SK-N-SH treated with all-trans-retinoic acid at 6 μM for 48 hours (cell line): ENCODE results near the gene RERE.

Source experiments
- ATAC-seq: fragments of 200-7000 bp; cut with Tn5 transposase; 3 replicates; pipeline ENCODE4 v1.9.1; 2020; ENCODE audit warnings: mild to moderate bottlenecking, moderate library complexity
- ARNTL ChIP-seq: fragments of 450-650 bp; formaldehyde crosslinking; IDR thresholded peaks from 2 replicates; pipeline ENCODE4 v1.5.0; 2020; ENCODE audit warnings: low read depth, mild to moderate bottlenecking, moderate library complexity, borderline replicate concordance
- BACH2 ChIP-seq: fragments of 250-450 bp; sonication (Bioruptor Pico); IDR thresholded peaks from 2 replicates; pipeline ENCODE4 v1.9.0; 2021; ENCODE audit warnings: mild to moderate bottlenecking, borderline replicate concordance
- CREB5 ChIP-seq: fragments of 250-450 bp; sonication (Bioruptor Pico); IDR thresholded peaks from 2 replicates; pipeline ENCODE4 v1.5.1; 2020; ENCODE audit warnings: low read depth, mild to moderate bottlenecking, moderate library complexity
- CSDC2 ChIP-seq: fragments of 250-450 bp; sonication (Bioruptor Pico); IDR thresholded peaks from 2 replicates; pipeline ENCODE4 v1.5.0; 2020; ENCODE audit warnings: mild to moderate bottlenecking, moderate library complexity
- CSRNP3 ChIP-seq: fragments of 250-450 bp; sonication (Bioruptor Pico); IDR thresholded peaks from 2 replicates; pipeline ENCODE4 v1.5.1; 2021; ENCODE audit warnings: mild to moderate bottlenecking, moderate library complexity
- ESRRG ChIP-seq: fragments of 250-450 bp; sonication (Bioruptor Pico); IDR thresholded peaks from 2 replicates; pipeline ENCODE4 v1.6.1; 2021; ENCODE audit warnings: mild to moderate bottlenecking
- GLIS3 ChIP-seq: fragments of 250-450 bp; sonication (Bioruptor Pico); IDR thresholded peaks from 2 replicates; pipeline ENCODE4 v1.5.0; 2020; ENCODE audit warnings: mild to moderate bottlenecking, moderate library complexity
- ISL1 ChIP-seq: fragments of 250-450 bp; sonication (Bioruptor Pico); IDR thresholded peaks from 2 replicates; pipeline ENCODE4 v2.1.2; 2022; ENCODE audit warnings: mild to moderate bottlenecking, moderate library complexity
- OSR1 ChIP-seq: fragments of 250-450 bp; sonication (Bioruptor Pico); IDR thresholded peaks from 2 replicates; pipeline ENCODE4 v1.8.0; 2022; ENCODE audit warnings: moderate library complexity, mild to moderate bottlenecking, inconsistent platforms
- PATZ1 ChIP-seq: fragments of 250-450 bp; sonication (Bioruptor Pico); IDR thresholded peaks from 2 replicates; pipeline ENCODE4 v1.8.0; 2020; ENCODE audit warnings: mild to moderate bottlenecking, moderate library complexity, borderline replicate concordance
- POU6F1 ChIP-seq: fragments of 250-450 bp; sonication (Bioruptor Pico); IDR thresholded peaks from 2 replicates; pipeline ENCODE4 v1.8.0; 2021; ENCODE audit warnings: low read depth, mild to moderate bottlenecking, moderate library complexity, borderline replicate concordance
- PPARA ChIP-seq: fragments of 250-450 bp; sonication (Bioruptor Pico); IDR thresholded peaks from 2 replicates; pipeline ENCODE4 v1.5.0; 2020; ENCODE audit warnings: mild to moderate bottlenecking, borderline replicate concordance
- RARB ChIP-seq: fragments of 250-450 bp; sonication (Bioruptor Pico); IDR thresholded peaks from 2 replicates; pipeline ENCODE4 v1.8.0; 2021; ENCODE audit warnings: mild to moderate bottlenecking, moderate library complexity
- TCF4 ChIP-seq: fragments of 250-450 bp; sonication (Bioruptor Pico); IDR thresholded peaks from 2 replicates; pipeline ENCODE4 v1.8.0; 2021; ENCODE audit warnings: mild to moderate bottlenecking, moderate library complexity, borderline replicate concordance
- TOX ChIP-seq: fragments of 250-450 bp; sonication (Bioruptor Pico); IDR thresholded peaks from 2 replicates; pipeline ENCODE4 v1.8.0; 2021; ENCODE audit warnings: mild to moderate bottlenecking, moderate library complexity, borderline replicate concordance
- TSHZ2 ChIP-seq: fragments of 250-450 bp; sonication (Bioruptor Pico); IDR thresholded peaks from 2 replicates; pipeline ENCODE4 v1.5.0; 2020; ENCODE audit warnings: mild to moderate bottlenecking, moderate library complexity
- ZC3H10 ChIP-seq: fragments of 250-450 bp; sonication (Bioruptor Pico); IDR thresholded peaks from 2 replicates; pipeline ENCODE4 v1.5.1; 2021; ENCODE audit warnings: mild to moderate bottlenecking, moderate library complexity
- ZFP3 ChIP-seq: fragments of 250-450 bp; sonication (Bioruptor Pico); IDR thresholded peaks from 2 replicates; pipeline ENCODE4 v1.5.0; 2020; ENCODE audit warnings: mild to moderate bottlenecking, moderate library complexity
- ZFP30 ChIP-seq: fragments of 450-650 bp; formaldehyde crosslinking; IDR thresholded peaks from 2 replicates; pipeline ENCODE4 v1.5.0; 2022; ENCODE audit warnings: mild to moderate bottlenecking, moderate library complexity
- ZNF565 ChIP-seq: fragments of 450-650 bp; formaldehyde crosslinking; conservative IDR thresholded peaks from 2 replicates; pipeline ENCODE4 v1.5.0; 2020; ENCODE audit warnings: low read depth, mild to moderate bottlenecking, moderate library complexity
- ZNF70 ChIP-seq: fragments of 450-650 bp; formaldehyde crosslinking; IDR thresholded peaks from 2 replicates; pipeline ENCODE4 v1.5.0; 2020; ENCODE audit warnings: mild to moderate bottlenecking, moderate library complexity
- ZNF8 ChIP-seq: fragments of 450-650 bp; formaldehyde crosslinking; IDR thresholded peaks from 2 replicates; pipeline ENCODE4 v1.5.0; 2020; ENCODE audit warnings: mild to moderate bottlenecking, moderate library complexity

RERE gene

GRCh38 chr1:8682573-8682972, 134.9 kb downstream of the RERE start:
- no peak for TF ChIP-seq GLIS3
- TF ChIP-seq ESRRG (CRISPR knock-in tag), result no peak
- no peak for TF ChIP-seq ZFP3 (CRISPR knock-in tag)
- no peak for TF ChIP-seq TOX
- no peak for TF ChIP-seq RARB (CRISPR knock-in tag)
- TF ChIP-seq POU6F1 (CRISPR knock-in tag), result no peak
- no peak for TF ChIP-seq OSR1 (CRISPR knock-in tag)
- no peak for TF ChIP-seq TCF4 (CRISPR knock-in tag)
- no peak for TF ChIP-seq ZNF70 (CRISPR knock-in tag)
- no peak for TF ChIP-seq ISL1 (CRISPR knock-in tag)
- TF ChIP-seq, all 23 proteins: peak for 0
- ATAC-seq, result no peak

GRCh38 chr1:8681911-8682310, 135.5 kb downstream of the RERE start:
- TF ChIP-seq POU6F1 (CRISPR knock-in tag) (no peak), GLIS3 (no peak), OSR1 (CRISPR knock-in tag) (no peak), PPARA (CRISPR knock-in tag) (no peak), TCF4 (CRISPR knock-in tag) (no peak), ARNTL (CRISPR knock-in tag) (no peak), ZFP30 (CRISPR knock-in tag) (no peak), CSDC2 (no peak), ISL1 (CRISPR knock-in tag) (no peak), TSHZ2 (CRISPR knock-in tag) (no peak), ZNF8 (CRISPR knock-in tag) (no peak), BACH2 (CRISPR knock-in tag) (no peak), RARB (CRISPR knock-in tag) (no peak), TOX (no peak), ZNF565 (no peak), CREB5 (CRISPR knock-in tag) (no peak), PATZ1 (no peak), ZNF70 (CRISPR knock-in tag) (no peak)
- ATAC-seq, result no peak

- no peak for ATAC-seq
These were observed 136.5 kb downstream of the RERE start for GRCh38 chr1:8680664-8681650.

More at GRCh38 chr1:8680664-8681650, 136.5 kb downstream of the RERE start:
- no peak for TF ChIP-seq CSRNP3 (CRISPR knock-in tag)
- no peak for TF ChIP-seq ZC3H10 (CRISPR knock-in tag)
- no peak for TF ChIP-seq ZNF70 (CRISPR knock-in tag)
- no peak for TF ChIP-seq OSR1 (CRISPR knock-in tag)
- no peak for TF ChIP-seq CSDC2
- no peak for TF ChIP-seq BACH2 (CRISPR knock-in tag)
- TF ChIP-seq TOX, result no peak
- no peak for TF ChIP-seq PATZ1
- TF ChIP-seq, all 23 proteins: peak for 0
